SU-DHL-6 (cell line): Measurements from ENCODE around the gene TRIM28.

Experiments used
- H2AFZ ChIP-seq: fragments of 200-600 bp; sonication (generic); 2 replicates; pipeline ENCODE4 v1.6.1; 2014; ENCODE audit warnings: low read depth, mild to moderate bottlenecking, moderate library complexity, mixed read lengths, antibody characterized with exemption, low read length; ENCODE audit not compliant: severe bottlenecking
- H3F3A ChIP-seq: fragments of 200-600 bp; shearing (Covaris generic); 2 replicates; pipeline ENCODE4 v1.6.0; 2016; ENCODE audit warnings: antibody characterized with exemption, mild to moderate bottlenecking; ENCODE audit not compliant: insufficient read depth
- H3K27ac ChIP-seq: fragments of 200-600 bp; sonication (generic); 2 replicates; pipeline ENCODE4 v1.5.1; 2016; ENCODE audit warnings: low read depth, mild to moderate bottlenecking, low read length, moderate library complexity, mixed read lengths
- H3K27me3 ChIP-seq: fragments of 200-600 bp; sonication (generic), shearing (Covaris generic); 2 replicates; pipeline ENCODE4 v1.6.0; 2014; ENCODE audit warnings: mild to moderate bottlenecking, low read length
- H3K36me3 ChIP-seq: fragments of 200-600 bp; sonication (generic); 2 replicates; pipeline ENCODE4 v1.6.1; 2014; ENCODE audit warnings: mild to moderate bottlenecking, low read length, mixed read lengths
- H3K4me2 ChIP-seq: fragments of 300-600, 200-600 bp; shearing (Covaris generic), sonication (generic); 2 replicates; pipeline ENCODE4 v1.6.0; 2014; ENCODE audit warnings: low read length, low read depth, mild to moderate bottlenecking; ENCODE audit not compliant: poor library complexity, severe bottlenecking
- H3K4me3 ChIP-seq: fragments of 200-600 bp; sonication (generic); 2 replicates; pipeline ENCODE4 v1.5.1; 2014; ENCODE audit warnings: antibody characterized with exemption, low read length, mild to moderate bottlenecking, mixed read lengths; ENCODE audit not compliant: insufficient read depth, poor library complexity, severe bottlenecking
- H3K79me2 ChIP-seq: fragments of 200-600 bp; sonication (generic); 2 replicates; pipeline ENCODE4 v1.6.1; 2014; ENCODE audit warnings: mild to moderate bottlenecking, low read length, moderate library complexity; ENCODE audit not compliant: insufficient read depth
- H3K9ac ChIP-seq: fragments of 200-600 bp; sonication (generic); 2 replicates; pipeline ENCODE4 v1.7.0; 2014; ENCODE audit warnings: mild to moderate bottlenecking, low read length
- H3K9me2 ChIP-seq: fragments of 200-600 bp; sonication (generic); replicated peaks from 2 replicates; pipeline ENCODE4 v1.6.1; 2014; ENCODE audit warnings: low read length; ENCODE audit not compliant: insufficient read depth
- H3K9me3 ChIP-seq: fragments of 200-600 bp; sonication (generic); 2 replicates; pipeline ENCODE4 v1.6.1; 2014; ENCODE audit warnings: low read length, mixed read lengths; ENCODE audit not compliant: insufficient read depth
- H4K20me1 ChIP-seq: fragments of 200-600 bp; sonication (generic); 2 replicates; pipeline ENCODE4 v1.6.1; 2014; ENCODE audit warnings: low read depth, mild to moderate bottlenecking, antibody characterized with exemption, low read length, moderate library complexity, mixed read lengths
- CTCF ChIP-seq: fragments of 200-600 bp; sonication (generic); IDR thresholded peaks from one replicate; pipeline ENCODE4 v1.5.1; 2017; ENCODE audit warnings: antibody characterized with exemption, mild to moderate bottlenecking, low read length, moderate library complexity; ENCODE audit not compliant: insufficient read depth, poor library complexity, severe bottlenecking
- EZH2phosphoT487 ChIP-seq: fragments of 200-600 bp; sonication (generic), shearing (Covaris generic); conservative IDR thresholded peaks from 2 replicates; pipeline ENCODE4 v1.6.1; 2018; ENCODE audit warnings: mild to moderate bottlenecking, antibody characterized with exemption, low read length, moderate library complexity, mixed read lengths

Gene TRIM28

GRCh38 chr19:58513694-58514563 lies 29.9 kb upstream of the TRIM28 start:
- Histone ChIP-seq H3K27me3 (no peaks in the 10 kb centered on the region), H3K9me3 (no peaks in the 10 kb centered on the region), H3K27ac (peak overlapping the region; percentile 64), H3K4me3 (peak overlapping the region; percentile 84), H3K4me2 (peak overlapping the region; percentile 96), H3K36me3 (no peaks in the 10 kb centered on the region), H2AFZ (peak overlapping the region; percentile 78), H3F3A (peaks cover 5% of the 10 kb centered on the region; the same call in 1 of the 2 replicates), H3K9me2 (no peaks in the 10 kb centered on the region), H3K79me2 (peaks cover 15% of the 10 kb centered on the region), H4K20me1 (no peaks in the 10 kb centered on the region), H3K9ac (peak overlapping the region; percentile 97)
- no peak for TF ChIP-seq EZH2phosphoT487
- TF ChIP-seq CTCF: peak; percentile 95

- peaks cover 15% of the 10 kb centered on the region for H3K79me2 ChIP-seq
- no peak for TF ChIP-seq CTCF
- TF ChIP-seq EZH2phosphoT487: no peak
- H3K27me3 ChIP-seq: no peaks in the 10 kb centered on the region
- H3K27ac ChIP-seq: peak overlapping the region; percentile 64
- no peaks in the 10 kb centered on the region for H3K9me2 ChIP-seq
- H2AFZ ChIP-seq: no peak overlapping the region
- no peaks in the 10 kb centered on the region for H3K36me3 ChIP-seq
- peak overlapping the region; percentile 96 for H3K4me2 ChIP-seq
- peak overlapping the region; percentile 97 for H3K9ac ChIP-seq
- H3K9me3 ChIP-seq: no peaks in the 10 kb centered on the region
- H3K4me3 ChIP-seq: peak overlapping the region; percentile 84
- no peaks in the 10 kb centered on the region for H4K20me1 ChIP-seq
- H3F3A ChIP-seq: peaks cover 6% of the 10 kb centered on the region
Observed at GRCh38 chr19:58514564-58515022, 29.3 kb upstream of the TRIM28 start.

GRCh38 chr19:58515259-58515658 lies 28.6 kb upstream of the TRIM28 start:
- TF ChIP-seq EZH2phosphoT487 (no peak), CTCF (no peak)
- Histone ChIP-seq H3K9me3 (no peaks in the 10 kb centered on the region), H2AFZ (no peak overlapping the region), H3K36me3 (no peaks in the 10 kb centered on the region), H3K79me2 (peaks cover 15% of the 10 kb centered on the region), H4K20me1 (no peaks in the 10 kb centered on the region), H3K9ac (peak overlapping the region; percentile 97), H3F3A (peaks cover 13% of the 10 kb centered on the region), H3K27ac (peak overlapping the region; percentile 30; the same call in 1 of the 2 replicates), H3K27me3 (no peaks in the 10 kb centered on the region), H3K4me3 (no peak overlapping the region), H3K9me2 (no peaks in the 10 kb centered on the region), H3K4me2 (peak overlapping the region; percentile 4)
